NB4 (cell line): Measurements from ENCODE around the gene TTC9C.
"Not testable (repeated sequence)": the region's sequence is repeated elsewhere in the genome, so short reads cannot be mapped to it uniquely, and the experiment has no call there.

Experiments
- CTCF ChIP-seq: IDR thresholded peaks from one replicate; pipeline ENCODE4 v1.5.1; 2012; ENCODE audit warnings: low read depth, low read length
- MAX ChIP-seq: IDR thresholded peaks from 2 replicates; pipeline ENCODE4 v1.6.1; 2011; ENCODE audit warnings: low read depth, low read length
- POLR2A ChIP-seq: IDR thresholded peaks from 2 replicates; pipeline ENCODE4 v1.6.1; 2011; ENCODE audit warnings: mild to moderate bottlenecking; ENCODE audit not compliant: insufficient read length; ENCODE audit errors: extremely low read depth

- not testable (repeated sequence) for TF ChIP-seq MAX, POLR2A, CTCF
Observed at GRCh38 chr11:62703921-62704320, 24.4 kb upstream of the TTC9C start.
